HEK293 (cell line): ENCODE measurements around the gene CALML3.

ENCODE experiments used
- CTCF ChIA-PET: fragments of 350-600 bp; formaldehyde crosslinking; extraction: SDS; loops from one replicate; lab custom pipeline; 2021; ENCODE audit warnings: antibody characterized with exemption; lab: Yijun Ruan, JAX
- POLR2A ChIA-PET: fragments of 300-600 bp; formaldehyde crosslinking; extraction: SDS; loops from one replicate; lab custom pipeline; 2020; ENCODE audit warnings: antibody characterized with exemption, inconsistent platforms; lab: Yijun Ruan, JAX
- H3K27ac ChIP-seq: fragments of 200-500 bp; sonication (Bioruptor generic); 2 replicates; pipeline ENCODE4 v1.5.1; 2014; ENCODE audit warnings: low read depth, low read length, control low read depth, inconsistent platforms; ENCODE audit errors: extremely low read depth
- H3K36me3 ChIP-seq, 2 experiments: fragments of 200-500 bp in 1 of 2; sonication (Bioruptor generic) in 1 of 2; 1 replicate in 1 of 2; 2 replicates in 1 of 2; pipeline ENCODE4 v1.5.1; 2014 to 2017; ENCODE audit warnings: inconsistent platforms in 2 of 2, low read length in 2 of 2; ENCODE audit not compliant: control insufficient read depth in 2 of 2, insufficient read depth in 1 of 2
- H3K4me1 ChIP-seq: fragments of 200-500 bp; sonication (Bioruptor generic); 2 replicates; pipeline ENCODE4 v1.5.1; 2014; ENCODE audit warnings: mild to moderate bottlenecking, low read length, inconsistent platforms; ENCODE audit not compliant: control insufficient read depth, insufficient read depth
- H3K4me3 ChIP-seq: 2 replicates; pipeline ENCODE4 v1.5.1; 2011; ENCODE audit warnings: low read depth, mild to moderate bottlenecking, control low read depth, low read length, moderate library complexity
- H3K9me3 ChIP-seq: fragments of 200-500 bp; sonication (Bioruptor generic); 2 replicates; pipeline ENCODE4 v1.5.1; 2014; ENCODE audit warnings: low read depth, low read length, inconsistent platforms; ENCODE audit not compliant: control insufficient read depth, insufficient read depth
- PATZ1 ChIP-seq: fragments of 450-650 bp; formaldehyde crosslinking; IDR thresholded peaks from 2 replicates; pipeline ENCODE4 v1.5.1; 2016; ENCODE audit warnings: missing biosample characterization, missing genetic modification characterization
- SETDB1 ChIP-seq: IDR thresholded peaks from one replicate; pipeline ENCODE4 v1.6.1; 2017; ENCODE audit warnings: mild to moderate bottlenecking, low read length, moderate library complexity, mixed read lengths; ENCODE audit not compliant: insufficient read length
- TCF7L2 ChIP-seq: IDR thresholded peaks from 2 replicates; pipeline ENCODE4 v1.6.1; 2011; ENCODE audit warnings: low read depth, mild to moderate bottlenecking, inconsistent platforms, low read length, moderate library complexity, borderline replicate concordance
- YY1 ChIP-seq: fragments of 450-650 bp; formaldehyde crosslinking; IDR thresholded peaks from 2 replicates; pipeline ENCODE4 v1.5.1; 2018; ENCODE audit warnings: missing biosample characterization, missing genetic modification characterization
- YY2 ChIP-seq: fragments of 450-650 bp; formaldehyde crosslinking; IDR thresholded peaks from 2 replicates; pipeline ENCODE4 v1.5.1; 2016; ENCODE audit warnings: missing biosample characterization, missing genetic modification characterization
- ZBTB1 ChIP-seq: fragments of 450-650 bp; formaldehyde crosslinking; IDR thresholded peaks from 2 replicates; pipeline ENCODE4 v1.5.1; 2016; ENCODE audit warnings: missing biosample characterization, missing genetic modification characterization
- ZBTB6 ChIP-seq: fragments of 450-650 bp; formaldehyde crosslinking; IDR thresholded peaks from 2 replicates; pipeline ENCODE4 v1.5.1; 2017; ENCODE audit warnings: missing biosample characterization, missing genetic modification characterization
- ZFHX2 ChIP-seq: fragments of 450-650 bp; formaldehyde crosslinking; conservative IDR thresholded peaks from 2 replicates; pipeline ENCODE4 v1.5.1; 2016; ENCODE audit warnings: missing biosample characterization, missing genetic modification characterization
- ZNF155 ChIP-seq: fragments of 450-650 bp; formaldehyde crosslinking; IDR thresholded peaks from 2 replicates; pipeline ENCODE4 v1.5.1; 2016; ENCODE audit warnings: missing biosample characterization, missing genetic modification characterization
- ZNF169 ChIP-seq: fragments of 450-650 bp; formaldehyde crosslinking; IDR thresholded peaks from 2 replicates; pipeline ENCODE4 v1.5.1; 2016; ENCODE audit warnings: missing biosample characterization, missing genetic modification characterization
- ZNF184 ChIP-seq: fragments of 450-650 bp; IDR thresholded peaks from 2 replicates; pipeline ENCODE4 v1.5.1; 2018; ENCODE audit warnings: missing biosample characterization, mild to moderate bottlenecking, missing genetic modification characterization
- ZNF23 ChIP-seq: fragments of 450-650 bp; formaldehyde crosslinking; IDR thresholded peaks from 2 replicates; pipeline ENCODE4 v1.5.1; 2016; ENCODE audit warnings: missing biosample characterization, missing genetic modification characterization, borderline replicate concordance
- ZNF366 ChIP-seq: fragments of 450-650 bp; formaldehyde crosslinking; conservative IDR thresholded peaks from 2 replicates; pipeline ENCODE4 v1.5.1; 2016; ENCODE audit warnings: missing biosample characterization, missing genetic modification characterization
- ZNF416 ChIP-seq: fragments of 450-650 bp; formaldehyde crosslinking; IDR thresholded peaks from 2 replicates; pipeline ENCODE4 v1.5.1; 2016; ENCODE audit warnings: missing biosample characterization, missing genetic modification characterization
- ZNF548 ChIP-seq: fragments of 450-650 bp; formaldehyde crosslinking; IDR thresholded peaks from 2 replicates; pipeline ENCODE4 v1.5.1; 2016; ENCODE audit warnings: missing biosample characterization, missing genetic modification characterization
- ZNF549 ChIP-seq: fragments of 450-650 bp; IDR thresholded peaks from 2 replicates; pipeline ENCODE4 v1.5.1; 2018; ENCODE audit warnings: missing biosample characterization, missing genetic modification characterization, mild to moderate bottlenecking, inconsistent platforms, moderate library complexity
- ZNF561 ChIP-seq: fragments of 450-650 bp; IDR thresholded peaks from 2 replicates; pipeline ENCODE4 v1.5.1; 2018; ENCODE audit warnings: missing biosample characterization, missing genetic modification characterization, borderline replicate concordance
- ZNF571 ChIP-seq: fragments of 450-650 bp; formaldehyde crosslinking; IDR thresholded peaks from 2 replicates; pipeline ENCODE4 v1.5.0; 2017; ENCODE audit warnings: missing biosample characterization, missing genetic modification characterization
- ZNF585B ChIP-seq: fragments of 450-650 bp; formaldehyde crosslinking; IDR thresholded peaks from 2 replicates; pipeline ENCODE4 v1.5.1; 2016; ENCODE audit warnings: missing biosample characterization, missing genetic modification characterization
- ZNF624 ChIP-seq: fragments of 450-650 bp; formaldehyde crosslinking; IDR thresholded peaks from 2 replicates; pipeline ENCODE4 v1.5.1; 2017; ENCODE audit warnings: missing biosample characterization, missing genetic modification characterization
- ZNF677 ChIP-seq: fragments of 450-650 bp; IDR thresholded peaks from 2 replicates; pipeline ENCODE4 v1.5.0; 2018; ENCODE audit warnings: missing biosample characterization, mild to moderate bottlenecking, missing genetic modification characterization, moderate library complexity

CALML3 gene

DNA sequence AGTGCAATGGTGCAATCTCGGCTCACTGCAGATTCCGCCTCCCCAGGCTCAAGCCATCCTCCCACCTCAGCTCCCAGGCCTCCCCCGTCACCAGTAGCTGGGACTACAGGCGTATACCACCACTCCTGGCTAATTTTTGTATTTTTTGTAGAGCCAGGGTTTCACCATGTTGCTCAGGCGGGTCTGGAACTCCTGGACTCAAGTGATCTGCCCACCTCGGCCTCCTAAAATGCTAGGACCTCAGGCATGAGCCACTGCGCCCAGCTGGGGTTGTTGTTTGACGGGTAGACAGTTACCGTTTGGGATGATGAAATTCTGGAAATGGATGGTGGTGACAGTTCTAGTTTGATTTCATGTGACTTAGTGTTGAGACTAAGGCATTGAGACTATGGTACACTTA is 15.3 kb downstream of the CALML3 start (continued):
- no peak for TF ChIP-seq TCF7L2
- TF ChIP-seq ZNF571 (tag by site-specific recombination), result no peak

- CTCF ChIA-PET, result interaction anchor here (0.6 to 0.7 kb wide), 2 partner anchors 82 to 119 kb away, joined by 3 read pairs; no protein-coding TSS in a partner anchor
- no peaks in the 10 kb centered on the region for H3K9me3 ChIP-seq
- POLR2A ChIA-PET, result no interaction called here
Measured at GRCh38 chr10:5540891-5541290, 16.1 kb downstream of the CALML3 start.

DNA sequence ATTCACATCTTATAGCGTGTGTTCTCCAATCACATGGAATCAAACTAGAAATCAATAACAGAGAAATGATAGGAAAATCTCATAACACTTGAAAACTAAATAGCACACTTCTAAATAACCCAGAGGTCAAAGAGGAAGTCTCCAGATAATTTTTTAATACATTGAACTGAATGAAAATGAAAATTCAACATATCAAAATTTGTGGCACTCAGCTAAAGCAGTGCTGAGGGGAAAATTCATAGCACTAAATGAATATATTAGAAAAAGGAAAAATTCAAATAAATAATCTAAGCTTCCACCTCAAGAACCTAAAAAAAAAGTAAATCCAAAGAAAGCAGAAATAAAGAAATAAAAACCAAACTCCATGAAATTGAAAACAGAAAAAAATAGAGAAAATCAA is 17.3 kb downstream of the CALML3 start:
- H3K4me3 ChIP-seq, result no peak overlapping the region
- peaks cover 14% of the 10 kb centered on the region for H3K4me1 ChIP-seq
- POLR2A ChIA-PET, result no interaction called here
- TF ChIP-seq ZNF548 (tag by site-specific recombination) (no peak), SETDB1 (peak; percentile 68)
- TF ChIP-seq, all 188 proteins: peak for 1
- CTCF ChIA-PET, result interaction anchor here (0.7 kb wide), 2 partner anchors 23 to 37 kb away, joined by 3 to 5 read pairs; no protein-coding TSS in a partner anchor
- H3K27ac ChIP-seq, result no peak overlapping the region
- H3K36me3 ChIP-seq, result no peaks in the 10 kb centered on the region
- H3K9me3 ChIP-seq, result no peaks in the 10 kb centered on the region

More at GRCh38 chr10:5540891-5541290, 16.1 kb downstream of the CALML3 start:
- no peaks in the 10 kb centered on the region for H3K36me3 ChIP-seq
- H3K4me3 ChIP-seq, result no peak overlapping the region
- TF ChIP-seq ZNF23 (no peak), ZNF366 (tag by site-specific recombination) (no peak), ZNF169 (no peak), YY2 (no peak), ZNF155 (no peak), ZNF416 (tag by site-specific recombination) (no peak), ZNF585B (tag by site-specific recombination) (no peak), ZNF549 (tag by site-specific recombination) (no peak), ZFHX2 (tag by site-specific recombination) (no peak), ZNF677 (tag by site-specific recombination) (no peak), ZBTB1 (tag by site-specific recombination) (no peak), ZNF624 (tag by site-specific recombination) (no peak), ZBTB6 (tag by site-specific recombination) (no peak), YY1 (tag by site-specific recombination) (no peak), ZNF561 (no peak), PATZ1 (tag by site-specific recombination) (no peak)
- H3K27ac ChIP-seq, result no peak overlapping the region
- H3K4me1 ChIP-seq, result peaks cover 4% of the 10 kb centered on the region

GRCh38 chr10:5543623-5544022 is 18.9 kb downstream of the CALML3 start:
- H3K27ac ChIP-seq, result no peak overlapping the region
- H3K4me1 ChIP-seq, result peaks cover 24% of the 10 kb centered on the region
- no peaks in the 10 kb centered on the region for H3K36me3 ChIP-seq
- H3K9me3 ChIP-seq, result no peaks in the 10 kb centered on the region
- no peak for TF ChIP-seq ZNF184
- peak; percentile 84 for TF ChIP-seq SETDB1
- H3K4me3 ChIP-seq, result no peak overlapping the region
- ChIA-PET CTCF (interaction anchor here (0.6 to 0.7 kb wide), 2 partner anchors 79 to 672 kb away, joined by 3 to 6 read pairs; no protein-coding TSS in a partner anchor), POLR2A (no interaction called here)
